Hepatocyte (in vitro differentiated cells): ENCODE measurements around the gene PROKR2. TPM values are rescaled to one million over a fixed set of nuclear protein-coding genes. Genes with fewer than 3 reads are reported as not detected.

Experiments
- DNase-seq: peaks from one replicate; pipeline ENCODE4 v3.0.0-alpha.2; 2016; ENCODE audit warnings: low spot score
- H2AFZ ChIP-seq: fragments of 200-600 bp; sonication (generic); 2 replicates; pipeline ENCODE4 v1.6.0; 2016; ENCODE audit warnings: antibody characterized with exemption, mild to moderate bottlenecking
- H3K27ac ChIP-seq: fragments of 200-600 bp; sonication (generic); 2 replicates; pipeline ENCODE4 v1.5.1; 2016; ENCODE audit warnings: mild to moderate bottlenecking
- H3K27me3 ChIP-seq: fragments of 200-600 bp; sonication (generic); 2 replicates; pipeline ENCODE4 v1.6.1; 2016
- H3K36me3 ChIP-seq: fragments of 200-600 bp; sonication (generic); replicated peaks from 2 replicates; pipeline ENCODE4 v1.5.1; 2016; ENCODE audit warnings: low read depth; ENCODE audit not compliant: insufficient read depth
- H3K4me1 ChIP-seq: fragments of 200-600 bp; sonication (generic); 2 replicates; pipeline ENCODE4 v1.5.1; 2016; ENCODE audit warnings: mild to moderate bottlenecking, moderate library complexity; ENCODE audit not compliant: insufficient read depth
- H3K4me2 ChIP-seq: fragments of 200-600 bp; sonication (generic); 2 replicates; pipeline ENCODE4 v1.6.0; 2016
- H3K4me3 ChIP-seq: fragments of 200-600 bp; sonication (generic); 2 replicates; pipeline ENCODE4 v1.5.1; 2016; ENCODE audit warnings: mild to moderate bottlenecking
- H3K79me2 ChIP-seq: fragments of 200-600 bp; sonication (generic); 2 replicates; pipeline ENCODE4 v1.6.0; 2017; ENCODE audit warnings: mild to moderate bottlenecking
- H3K9me2 ChIP-seq: fragments of 200-600 bp; sonication (generic); replicated peaks from 2 replicates; pipeline ENCODE4 v1.6.0; 2017; ENCODE audit warnings: mild to moderate bottlenecking; ENCODE audit not compliant: insufficient read depth
- H3K9me3 ChIP-seq: fragments of 200-600 bp; sonication (generic); 2 replicates; pipeline ENCODE4 v1.5.1; 2016; ENCODE audit warnings: low read depth, mild to moderate bottlenecking
- H4K20me1 ChIP-seq: fragments of 200-600 bp; sonication (generic); 2 replicates; pipeline ENCODE4 v1.6.0; 2016; ENCODE audit warnings: mild to moderate bottlenecking; ENCODE audit not compliant: insufficient read depth, poor library complexity, severe bottlenecking
- EZH2 ChIP-seq: fragments of 200-600 bp; sonication (generic); IDR thresholded peaks from 2 replicates; pipeline ENCODE4 v1.6.1; 2016; ENCODE audit warnings: antibody characterized with exemption, mild to moderate bottlenecking, borderline replicate concordance
- EZH2phosphoT487 ChIP-seq: fragments of 200-600 bp; sonication (generic); IDR thresholded peaks from one replicate; pipeline ENCODE4 v1.6.1; 2018; ENCODE audit warnings: antibody characterized with exemption, mild to moderate bottlenecking, low read depth, moderate library complexity; ENCODE audit not compliant: unreplicated experiment, severe bottlenecking
- WGBS: methylation state at CpG from one replicate; pipeline ENCODE4 v1.1.6; 2016; ENCODE audit warnings: low lambda C conversion rate; ENCODE audit errors: missing lambda C conversion rate; 5-methylcytosine and 5-hydroxymethylcytosine counted together
- polyA plus RNA-seq: library from polyadenylated mRNA; unstranded; fragments of >200 nt; fragmentation: Nextera tagmentation; extraction: Ambion mirVana; gene quantifications from 2 replicates; pipeline ENCODE4 v1.2.1, GENCODE V29; 2016
- total RNA-seq: library from RNA; depleted of rRNA; stranded (reverse); fragments of >200 nt; gene quantifications from 2 replicates; pipeline ENCODE4 v1.2.3, GENCODE V29; 2014
- TF ChIP-seq, protein P1 (sequence below): fragments of 200-600 bp; sonication (generic); IDR thresholded peaks from 2 replicates; pipeline ENCODE4 v1.5.1; 2016; ENCODE audit warnings: antibody characterized with exemption, mild to moderate bottlenecking; ENCODE audit not compliant: poor library complexity

The PROKR2 gene
- total and polyA plus RNA-seq, 2 experiments from 2014 or later, result not detected

DNA sequence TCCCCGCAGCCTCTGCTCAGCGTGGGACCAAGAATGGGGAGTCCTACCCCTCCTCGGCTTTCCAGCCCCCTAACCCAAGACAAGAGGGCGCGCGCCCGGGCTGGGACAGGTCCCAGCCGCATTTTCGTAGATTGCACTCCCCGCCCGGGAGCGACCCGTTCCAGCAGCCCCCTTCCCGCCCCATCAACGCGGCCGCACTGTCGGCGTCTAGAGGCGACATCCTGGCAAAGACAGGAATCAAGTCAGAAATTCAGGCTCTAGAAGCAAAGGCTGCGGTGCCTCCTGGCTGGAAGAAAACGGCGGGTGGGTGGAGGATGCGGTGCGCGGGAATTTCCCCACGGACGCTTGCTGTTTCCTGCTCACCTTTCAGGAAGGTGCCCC, 957 bp downstream of the PROKR2 start:
- DNase-seq, result no peak
- Histone ChIP-seq H3K9me2 (no peaks in the 10 kb centered on the region), H4K20me1 (no peaks in the 10 kb centered on the region), H3K9me3 (no peaks in the 10 kb centered on the region), H3K79me2 (no peaks in the 10 kb centered on the region), H3K27me3 (peaks cover 60% of the 10 kb centered on the region), H3K36me3 (no peaks in the 10 kb centered on the region), H3K4me3 (no peak overlapping the region), H3K4me1 (peaks cover 5% of the 10 kb centered on the region), H3K4me2 (peak overlapping the region; percentile 88), H3K27ac (no peak overlapping the region), H2AFZ (no peak overlapping the region)
- TF ChIP-seq, protein P1, sequence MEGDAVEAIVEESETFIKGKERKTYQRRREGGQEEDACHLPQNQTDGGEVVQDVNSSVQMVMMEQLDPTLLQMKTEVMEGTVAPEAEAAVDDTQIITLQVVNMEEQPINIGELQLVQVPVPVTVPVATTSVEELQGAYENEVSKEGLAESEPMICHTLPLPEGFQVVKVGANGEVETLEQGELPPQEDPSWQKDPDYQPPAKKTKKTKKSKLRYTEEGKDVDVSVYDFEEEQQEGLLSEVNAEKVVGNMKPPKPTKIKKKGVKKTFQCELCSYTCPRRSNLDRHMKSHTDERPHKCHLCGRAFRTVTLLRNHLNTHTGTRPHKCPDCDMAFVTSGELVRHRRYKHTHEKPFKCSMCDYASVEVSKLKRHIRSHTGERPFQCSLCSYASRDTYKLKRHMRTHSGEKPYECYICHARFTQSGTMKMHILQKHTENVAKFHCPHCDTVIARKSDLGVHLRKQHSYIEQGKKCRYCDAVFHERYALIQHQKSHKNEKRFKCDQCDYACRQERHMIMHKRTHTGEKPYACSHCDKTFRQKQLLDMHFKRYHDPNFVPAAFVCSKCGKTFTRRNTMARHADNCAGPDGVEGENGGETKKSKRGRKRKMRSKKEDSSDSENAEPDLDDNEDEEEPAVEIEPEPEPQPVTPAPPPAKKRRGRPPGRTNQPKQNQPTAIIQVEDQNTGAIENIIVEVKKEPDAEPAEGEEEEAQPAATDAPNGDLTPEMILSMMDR, result no peak
- TF ChIP-seq EZH2, result peak; percentile 65
- WGBS, result 4% methylated on average over 28 of the region's 28 CpGs

DNA sequence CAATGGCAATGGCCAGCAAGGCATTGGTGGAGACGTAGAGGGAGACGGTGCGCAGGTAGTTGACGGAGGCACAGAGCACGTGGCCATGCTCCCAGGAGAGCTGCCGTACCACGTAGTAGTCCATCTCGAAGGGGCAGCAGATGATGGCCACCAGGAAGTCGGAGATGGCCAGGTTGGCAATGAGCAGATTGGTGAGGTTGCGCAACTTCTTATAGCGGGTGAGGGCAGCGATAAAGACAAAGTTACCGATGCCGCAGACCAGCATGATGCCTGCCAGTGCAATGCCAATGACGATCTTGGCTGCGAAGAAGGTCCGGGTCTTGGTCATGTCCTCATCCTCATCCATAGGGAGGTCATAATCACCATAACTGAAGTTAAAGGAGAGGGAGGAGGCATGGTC, 2.8 kb downstream of the PROKR2 start:
- TF ChIP-seq EZH2phosphoT487 (no peak), EZH2 (no peak)
- TF ChIP-seq, protein P1, result no peak
- Histone ChIP-seq H3K27ac (no peak overlapping the region), H3K27me3 (peaks cover 56% of the 10 kb centered on the region), H3K9me2 (no peaks in the 10 kb centered on the region), H3K4me3 (no peak overlapping the region), H3K9me3 (no peaks in the 10 kb centered on the region), H2AFZ (no peak overlapping the region), H3K4me2 (no peak overlapping the region), H3K36me3 (no peaks in the 10 kb centered on the region), H3K79me2 (no peaks in the 10 kb centered on the region), H3K4me1 (peaks cover 5% of the 10 kb centered on the region), H4K20me1 (no peaks in the 10 kb centered on the region)
- no peak for DNase-seq
- 95% methylated on average over 17 of the region's 17 CpGs for WGBS

DNA sequence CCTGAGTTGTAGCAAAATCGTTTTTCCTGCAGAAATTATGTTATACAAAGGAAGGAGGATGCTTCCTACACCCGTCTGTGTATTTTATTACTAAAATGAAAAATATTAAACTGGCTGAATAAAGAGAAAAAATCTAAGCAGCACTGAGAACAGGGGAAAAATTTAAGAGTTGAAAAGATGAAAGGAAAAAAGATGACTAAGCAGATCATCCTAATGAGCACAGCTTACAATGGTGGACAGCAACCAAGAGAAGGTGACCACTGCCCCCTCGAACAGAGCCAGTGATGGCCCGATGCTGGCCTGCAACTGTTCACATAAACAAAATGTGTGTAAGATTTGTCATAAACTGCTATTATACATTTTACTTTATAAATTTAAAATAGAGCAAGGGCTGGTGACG, 4.2 kb downstream of the PROKR2 start:
- Histone ChIP-seq H3K9me2 (no peaks in the 10 kb centered on the region), H3K9me3 (no peaks in the 10 kb centered on the region), H3K36me3 (no peaks in the 10 kb centered on the region), H3K27me3 (peaks cover 43% of the 10 kb centered on the region), H3K79me2 (no peaks in the 10 kb centered on the region), H3K4me2 (no peak overlapping the region), H2AFZ (no peak overlapping the region), H3K27ac (no peak overlapping the region), H4K20me1 (no peaks in the 10 kb centered on the region), H3K4me3 (no peak overlapping the region), H3K4me1 (peaks cover 5% of the 10 kb centered on the region)
- DNase-seq, result no peak
- WGBS, result 81% methylated on average over 5 of the region's 5 CpGs
- no peak for TF ChIP-seq EZH2phosphoT487
- TF ChIP-seq EZH2, result no peak
- TF ChIP-seq, protein P1, result no peak

DNA sequence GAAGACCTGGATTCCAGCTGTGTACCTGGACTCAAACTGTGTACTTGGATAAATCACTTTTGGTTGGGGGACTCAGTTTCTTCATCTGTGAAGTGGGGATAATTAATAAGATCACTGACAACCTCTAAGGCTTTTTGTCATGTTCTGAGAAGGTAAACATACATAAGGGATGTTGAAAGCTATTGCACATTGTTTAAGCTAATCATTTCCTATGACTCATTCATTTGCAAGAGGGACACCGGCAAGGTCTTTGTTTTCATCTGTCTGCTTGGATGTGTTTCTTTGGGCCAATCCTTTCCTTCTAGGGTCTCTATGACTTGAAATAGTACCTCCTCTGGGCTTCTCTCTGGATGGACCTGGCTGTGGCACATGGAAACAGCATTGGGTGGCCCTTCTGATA, 6.8 kb downstream of the PROKR2 start:
- Histone ChIP-seq H3K27me3 (peaks cover 17% of the 10 kb centered on the region), H3K9me3 (no peaks in the 10 kb centered on the region), H3K4me2 (no peak overlapping the region), H3K79me2 (no peaks in the 10 kb centered on the region), H4K20me1 (no peaks in the 10 kb centered on the region), H2AFZ (no peak overlapping the region), H3K9me2 (no peaks in the 10 kb centered on the region), H3K4me3 (no peak overlapping the region), H3K27ac (no peak overlapping the region), H3K4me1 (no peaks in the 10 kb centered on the region), H3K36me3 (no peaks in the 10 kb centered on the region)
- DNase-seq, result no peak
- WGBS, result 96% methylated on average over 1 of the region's 1 CpG
- TF ChIP-seq EZH2phosphoT487, result no peak
